ENCODE results near the gene ARHGEF19. TPM values are rescaled to one million over a fixed set of nuclear protein-coding genes. Genes with fewer than 3 reads are reported as not detected.

The ARHGEF19 gene
- total RNA-seq, 1 experiment from 2014 or later = 13.8 TPM

- peaks cover 37% of the 10 kb centered on the region for H3K4me1 ChIP-seq (ENCODE audit: insufficient read depth, low read length)
- H3K36me3 ChIP-seq (ENCODE audit: low read depth, low read length) = no peaks in the 10 kb centered on the region
- intact Hi-C loops (cut with micrococcal nuclease) = no loop called here
- no peaks in the 10 kb centered on the region for H3F3A ChIP-seq (ENCODE audit: low read length, unreplicated experiment)
- no peak overlapping the region for H3K9ac ChIP-seq (ENCODE audit: low read length)
- H3K9me2 ChIP-seq (replicated peaks; ENCODE audit: low read length) = no peaks in the 10 kb centered on the region
- no peak overlapping the region for H2AFZ ChIP-seq (ENCODE audit: low read length)
- no peaks in the 10 kb centered on the region for H3K27me3 ChIP-seq (ENCODE audit: low read length)
- DNase-seq (no peak), ATAC-seq (no peak)
- POLR2A ChIA-PET (ENCODE audit: unreplicated experiment) = no interaction called here
- no peaks in the 10 kb centered on the region for H3K9me3 ChIP-seq (ENCODE audit: low read length)
- no TSS peak for BruUV-seq (replicated peaks)
- H3K79me2 ChIP-seq (ENCODE audit: low read length) = peaks cover 34% of the 10 kb centered on the region
- H3K4me2 ChIP-seq (ENCODE audit: low read length) = no peak overlapping the region
- TF ChIP-seq EZH2 (IDR thresholded peaks at IDR 0.05; ENCODE audit: low read length, unreplicated experiment) = no peak
- no peak for TF ChIP-seq EZH2phosphoT487 (IDR thresholded peaks at IDR 0.05; ENCODE audit: borderline replicate concordance, low read length)
- TF ChIP-seq, protein P1, sequence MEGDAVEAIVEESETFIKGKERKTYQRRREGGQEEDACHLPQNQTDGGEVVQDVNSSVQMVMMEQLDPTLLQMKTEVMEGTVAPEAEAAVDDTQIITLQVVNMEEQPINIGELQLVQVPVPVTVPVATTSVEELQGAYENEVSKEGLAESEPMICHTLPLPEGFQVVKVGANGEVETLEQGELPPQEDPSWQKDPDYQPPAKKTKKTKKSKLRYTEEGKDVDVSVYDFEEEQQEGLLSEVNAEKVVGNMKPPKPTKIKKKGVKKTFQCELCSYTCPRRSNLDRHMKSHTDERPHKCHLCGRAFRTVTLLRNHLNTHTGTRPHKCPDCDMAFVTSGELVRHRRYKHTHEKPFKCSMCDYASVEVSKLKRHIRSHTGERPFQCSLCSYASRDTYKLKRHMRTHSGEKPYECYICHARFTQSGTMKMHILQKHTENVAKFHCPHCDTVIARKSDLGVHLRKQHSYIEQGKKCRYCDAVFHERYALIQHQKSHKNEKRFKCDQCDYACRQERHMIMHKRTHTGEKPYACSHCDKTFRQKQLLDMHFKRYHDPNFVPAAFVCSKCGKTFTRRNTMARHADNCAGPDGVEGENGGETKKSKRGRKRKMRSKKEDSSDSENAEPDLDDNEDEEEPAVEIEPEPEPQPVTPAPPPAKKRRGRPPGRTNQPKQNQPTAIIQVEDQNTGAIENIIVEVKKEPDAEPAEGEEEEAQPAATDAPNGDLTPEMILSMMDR (conservative IDR thresholded peaks at IDR 0.05; ENCODE audit: low read depth, low read length) = no peak
- CTCF ChIA-PET = no interaction called here
- no peak overlapping the region for H3K27ac ChIP-seq (ENCODE audit: low read length)
- no peak overlapping the region for H3K4me3 ChIP-seq (ENCODE audit: low read length)
- no peaks in the 10 kb centered on the region for H4K20me1 ChIP-seq (ENCODE audit: low read length)
These were observed 46.3 kb downstream of the ARHGEF19 start for GRCh38 chr1:16166117-16166516.

DNA sequence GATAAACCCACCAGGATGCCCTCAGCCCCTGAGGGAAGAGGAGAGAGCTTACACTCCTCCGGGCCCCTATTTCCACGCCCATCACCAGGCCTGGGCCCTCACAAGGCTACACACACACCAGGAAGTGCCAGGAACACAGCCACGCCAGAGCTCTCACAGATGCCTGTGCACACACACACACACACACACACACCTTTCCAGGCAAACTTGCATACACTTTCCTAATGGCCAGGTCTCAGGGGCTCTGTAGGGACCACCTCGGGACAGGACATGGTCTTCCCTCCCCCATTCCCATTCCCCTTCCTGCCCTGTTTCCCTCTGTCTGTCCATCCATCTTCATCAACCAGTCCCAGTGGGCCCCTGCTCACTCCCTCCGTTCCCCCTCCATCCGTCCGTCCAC lies 46.9 kb downstream of the ARHGEF19 start:
- Histone ChIP-seq H3K79me2 (ENCODE audit: low read length) (peaks cover 35% of the 10 kb centered on the region), H3K9me2 (replicated peaks; ENCODE audit: low read length) (no peaks in the 10 kb centered on the region), H3K4me1 (ENCODE audit: insufficient read depth, low read length) (peaks cover 37% of the 10 kb centered on the region), H3K36me3 (ENCODE audit: low read depth, low read length) (no peaks in the 10 kb centered on the region), H3K27me3 (ENCODE audit: low read length) (no peaks in the 10 kb centered on the region), H3K4me3 (ENCODE audit: low read length) (no peak overlapping the region), H3F3A (ENCODE audit: low read length, unreplicated experiment) (no peaks in the 10 kb centered on the region), H3K27ac (ENCODE audit: low read length) (0 out of 2 replicates have a peak overlapping the region, but pooled peaks have one; percentile 53), H3K4me2 (ENCODE audit: low read length) (no peak overlapping the region), H3K9me3 (ENCODE audit: low read length) (no peaks in the 10 kb centered on the region), H3K9ac (ENCODE audit: low read length) (no peak overlapping the region), H2AFZ (ENCODE audit: low read length) (no peak overlapping the region), H4K20me1 (ENCODE audit: low read length) (no peaks in the 10 kb centered on the region)
- DNase-seq = no peak
- TF ChIP-seq, protein P1 (conservative IDR thresholded peaks at IDR 0.05; ENCODE audit: low read depth, low read length) = no peak
- TF ChIP-seq EZH2 (IDR thresholded peaks at IDR 0.05; ENCODE audit: low read length, unreplicated experiment) (no peak), EZH2phosphoT487 (IDR thresholded peaks at IDR 0.05; ENCODE audit: borderline replicate concordance, low read length) (no peak)
- ChIA-PET POLR2A (ENCODE audit: unreplicated experiment) (no interaction called here), CTCF (interaction anchor here (0.5 kb wide), 1 partner anchor 44 kb away, joined by 4 read pairs; no protein-coding TSS in a partner anchor)
- intact Hi-C loops (cut with micrococcal nuclease) = no loop called here
- BruUV-seq (replicated peaks) = no TSS peak
- no peak for ATAC-seq

DNA sequence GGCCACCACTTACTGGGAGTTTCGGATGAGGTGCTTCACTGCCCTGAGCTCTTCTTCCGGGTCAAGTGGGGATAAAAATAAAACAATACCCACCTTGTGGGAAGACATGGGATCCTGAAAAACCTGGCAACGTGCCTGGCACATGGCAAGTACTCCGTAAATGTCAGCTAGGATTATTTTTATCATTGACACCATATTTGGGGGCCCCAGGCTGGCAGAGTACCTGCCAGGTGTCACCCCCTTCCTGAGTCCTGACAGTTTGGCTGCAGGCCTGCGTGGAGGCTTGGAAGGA lies 47.4 kb downstream of the ARHGEF19 start:
- Histone ChIP-seq H3K79me2 (ENCODE audit: low read length) (peaks cover 37% of the 10 kb centered on the region), H3K36me3 (ENCODE audit: low read depth, low read length) (no peaks in the 10 kb centered on the region), H3K4me3 (ENCODE audit: low read length) (no peak overlapping the region), H3F3A (ENCODE audit: low read length, unreplicated experiment) (peaks cover under 1% of the 10 kb centered on the region), H2AFZ (ENCODE audit: low read length) (no peak overlapping the region), H3K9me2 (replicated peaks; ENCODE audit: low read length) (no peaks in the 10 kb centered on the region), H3K27me3 (ENCODE audit: low read length) (no peaks in the 10 kb centered on the region), H3K9me3 (ENCODE audit: low read length) (no peaks in the 10 kb centered on the region), H3K4me2 (ENCODE audit: low read length) (no peak overlapping the region), H3K9ac (ENCODE audit: low read length) (no peak overlapping the region), H4K20me1 (ENCODE audit: low read length) (no peaks in the 10 kb centered on the region), H3K4me1 (ENCODE audit: insufficient read depth, low read length) (peaks cover 38% of the 10 kb centered on the region), H3K27ac (ENCODE audit: low read length) (peak overlapping the region; percentile 53)
- TF ChIP-seq EZH2 (IDR thresholded peaks at IDR 0.05; ENCODE audit: low read length, unreplicated experiment) = no peak
- TF ChIP-seq, protein P1 (conservative IDR thresholded peaks at IDR 0.05; ENCODE audit: low read depth, low read length) = no peak
- no peak for TF ChIP-seq EZH2phosphoT487 (IDR thresholded peaks at IDR 0.05; ENCODE audit: borderline replicate concordance, low read length)
- ChIA-PET POLR2A (ENCODE audit: unreplicated experiment) (interaction anchor here (1.4 kb wide), 1 partner anchor 9 kb away, joined by 3 read pairs; the partner anchor contains the start of gene EPHA2), CTCF (no interaction called here)
- intact Hi-C loops (cut with micrococcal nuclease) = no loop called here
- DNase-seq = no peak
- no TSS peak for BruUV-seq (replicated peaks)
- ATAC-seq = no peak
